Mucosa of descending colon (tissue), 3 donors: ENCODE measurements around the gene ZNF605. TPM values are rescaled to one million over a fixed set of nuclear protein-coding genes. Genes with fewer than 3 reads are reported as not detected.

Experiments
- ATAC-seq: fragments of 200-7000 bp; cut with Tn5 transposase; one replicate; pipeline ENCODE4 v1.9.1; 2020; ENCODE audit warnings: mild to moderate bottlenecking, moderate library complexity
- DNase-seq, 3 donors: peaks; one replicate each; pipeline ENCODE4 v3.0.0-alpha.2; 2020
- H3K36me3 ChIP-seq: fragments of 200-600 bp; one replicate; pipeline ENCODE4 v1.8.0; 2021; ENCODE audit warnings: low read depth, mild to moderate bottlenecking
- H3K4me1 ChIP-seq: fragments of 200-600 bp; one replicate; pipeline ENCODE4 v1.8.0; 2021; ENCODE audit warnings: low read depth, mild to moderate bottlenecking
- H3K4me3 ChIP-seq: fragments of 200-600 bp; one replicate; pipeline ENCODE4 v1.8.0; 2021; ENCODE audit warnings: mild to moderate bottlenecking
- H3K9me3 ChIP-seq: fragments of 200-600 bp; one replicate; pipeline ENCODE4 v1.8.0; 2021; ENCODE audit warnings: mild to moderate bottlenecking
- CTCF ChIP-seq: fragments of 200-600 bp; IDR thresholded peaks from one replicate; pipeline ENCODE4 v1.8.0; 2022; ENCODE audit warnings: antibody characterized with exemption, mild to moderate bottlenecking
- intact Hi-C, 2 donors: fragments of 100-400 bp; cut with DNase I in 1 of 2; cut with micrococcal nuclease in 1 of 2; formaldehyde crosslinking; loops; one replicate each; pipeline versions ENCODE4 v1.11.0 to v1.11.1; 2022; cut with DNase I, micrococcal nuclease
- total RNA-seq, 3 donors: library from RNA; stranded (reverse); fragmentation: NEBNext Ultra II Directional in 2 of 3; extraction: Animal tissue kit (Norgen Biotek cat#: 25700) in 2 of 3; gene quantifications; one replicate each; pipeline versions ENCODE4 v1.2.1 to v1.2.4, GENCODE V29; 2021 to 2023
- donor health status: DM: no; HTN: no; CAD: no; lungs with moderate emphysema.
- donor health status: DM: no; HTN: no; CAD: no.
- donor health status: DM: no; HTN: yes; CAD: no.

The ZNF605 gene
- total RNA-seq, 3 donors from 2014 or later = 7.9 to 19.0 (median 8.0) TPM

GRCh38 chr12:132951649-132952048 lies 4.5 kb downstream of the ZNF605 start:
- no peaks in the 10 kb centered on the region for H3K4me1 ChIP-seq
- no peak overlapping the region for H3K4me3 ChIP-seq
- intact Hi-C loops = no loop called here
- no peaks in the 10 kb centered on the region for H3K36me3 ChIP-seq
- peaks cover 74% of the 10 kb centered on the region for H3K9me3 ChIP-seq
- DNase-seq = no peak
- no peak for TF ChIP-seq CTCF
- ATAC-seq = no peak

DNA sequence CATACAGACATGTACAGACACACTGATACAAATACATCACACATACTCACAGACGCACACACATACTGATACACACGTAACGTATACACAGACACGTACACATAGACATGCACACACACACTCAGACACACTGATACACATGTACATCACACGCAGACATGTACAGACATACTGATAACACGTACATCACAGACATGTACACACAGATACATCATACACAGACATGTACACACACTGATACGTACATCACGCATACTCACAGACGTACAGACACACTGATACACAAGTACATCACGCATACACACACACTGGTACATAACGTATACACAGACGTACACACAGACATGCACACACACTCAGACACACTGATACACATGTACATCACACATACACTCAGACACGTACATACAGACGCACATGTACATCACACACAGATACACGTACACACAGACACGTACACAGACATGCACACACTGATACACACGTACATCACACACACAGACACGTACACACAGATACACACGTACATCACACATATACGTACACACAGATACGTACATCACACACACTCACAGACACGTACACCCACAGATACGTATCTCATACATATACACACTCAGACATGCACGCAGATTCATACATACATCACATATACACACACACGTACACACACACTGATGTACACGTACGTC lies 5.1 kb downstream of the ZNF605 start:
- no peak for TF ChIP-seq CTCF
- ATAC-seq (no peak), DNase-seq (no peak)
- H3K4me3 ChIP-seq = no peak overlapping the region
- intact Hi-C loops = no loop called here
- H3K9me3 ChIP-seq = peaks cover 81% of the 10 kb centered on the region
- H3K4me1 ChIP-seq = no peaks in the 10 kb centered on the region
- no peaks in the 10 kb centered on the region for H3K36me3 ChIP-seq

DNA sequence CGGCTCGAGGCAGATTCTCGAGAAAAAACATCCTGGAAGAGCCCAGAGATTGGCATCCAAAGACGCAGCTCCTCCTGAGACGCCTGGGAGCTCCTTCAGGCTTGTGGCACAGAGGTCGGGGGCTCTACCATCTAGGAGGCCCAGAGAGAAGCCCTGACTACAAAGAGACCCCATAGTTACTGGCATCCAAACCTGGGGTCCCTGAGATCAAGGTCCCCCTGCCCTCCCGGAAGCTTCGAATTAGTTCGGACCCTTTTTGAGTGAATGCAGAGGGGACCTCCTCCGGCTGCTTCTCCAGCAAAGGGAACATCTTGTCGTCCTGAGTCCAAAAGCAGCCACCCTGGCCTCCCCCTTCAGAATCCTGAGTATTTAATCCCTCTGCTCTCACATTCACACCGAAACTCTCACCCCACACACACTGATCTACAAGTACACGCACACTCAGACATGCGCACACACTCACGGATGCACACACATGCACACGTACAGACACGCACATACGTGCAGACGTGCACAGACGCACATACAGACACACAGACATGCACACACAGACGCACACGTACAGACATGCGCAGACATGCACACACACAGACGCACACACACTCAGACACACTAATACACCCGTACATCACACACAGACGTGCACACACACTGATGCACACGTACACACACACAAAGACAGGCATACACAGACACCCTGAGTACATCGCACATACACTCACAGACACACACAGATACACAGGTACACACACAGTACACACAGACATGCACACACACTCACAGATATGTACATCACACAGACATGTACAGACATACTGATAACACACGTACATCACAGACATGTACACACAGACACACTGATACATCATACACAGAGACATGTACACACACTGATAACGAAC lies 5.9 kb downstream of the ZNF605 start:
- Histone ChIP-seq H3K36me3 (no peaks in the 10 kb centered on the region), H3K4me3 (no peak overlapping the region), H3K4me1 (no peaks in the 10 kb centered on the region), H3K9me3 (peaks cover 87% of the 10 kb centered on the region)
- intact Hi-C loops = no loop called here
- no peak for ATAC-seq
- TF ChIP-seq CTCF = no peak
- no peak for DNase-seq

- peaks cover 98% of the 10 kb centered on the region for H3K9me3 ChIP-seq
- H3K36me3 ChIP-seq = peaks cover 15% of the 10 kb centered on the region
- no peaks in the 10 kb centered on the region for H3K4me1 ChIP-seq
- intact Hi-C loops = no loop called here
- H3K4me3 ChIP-seq = no peak overlapping the region
- no peak for DNase-seq
- TF ChIP-seq CTCF = no peak
- no peak for ATAC-seq
These were observed 7.7 kb downstream of the ZNF605 start for GRCh38 chr12:132948146-132949066.

- peaks cover 98% of the 10 kb centered on the region for H3K9me3 ChIP-seq
These were observed 9.8 kb downstream of the ZNF605 start for GRCh38 chr12:132946246-132946820.

More at GRCh38 chr12:132946246-132946820, 9.8 kb downstream of the ZNF605 start:
- H3K4me3 ChIP-seq = no peak overlapping the region
- no peaks in the 10 kb centered on the region for H3K4me1 ChIP-seq
- intact Hi-C loops = no loop called here
- peaks cover 25% of the 10 kb centered on the region for H3K36me3 ChIP-seq
- DNase-seq (no peak), ATAC-seq (no peak)
- TF ChIP-seq CTCF = no peak
